OCI-LY1 (cell line): ENCODE measurements around the gene BABAM2.

Experiments
- H2AFZ ChIP-seq: fragments of 200-600 bp; sonication (generic), shearing (Covaris generic); 2 replicates; pipeline ENCODE4 v1.6.0; 2014; ENCODE audit warnings: antibody characterized with exemption, mild to moderate bottlenecking, low read length
- H3F3A ChIP-seq: fragments of 200-600 bp; sonication (generic), shearing (Covaris generic); 2 replicates; pipeline ENCODE4 v1.6.0; 2014; ENCODE audit warnings: mild to moderate bottlenecking, antibody characterized with exemption, low read length, moderate library complexity; ENCODE audit not compliant: insufficient read depth
- H3K27ac ChIP-seq: fragments of 200-600 bp; sonication (generic); 2 replicates; pipeline ENCODE4 v1.5.1; 2014; ENCODE audit warnings: low read length, mixed run types, mild to moderate bottlenecking, low read depth; ENCODE audit not compliant: poor library complexity, severe bottlenecking
- H3K27me3 ChIP-seq: fragments of 200-600 bp; sonication (generic); 2 replicates; pipeline ENCODE4 v1.6.0; 2014; ENCODE audit warnings: antibody characterized with exemption, mild to moderate bottlenecking, low read length, moderate library complexity; ENCODE audit not compliant: insufficient read depth
- H3K36me3 ChIP-seq: fragments of 200-600 bp; sonication (generic); 2 replicates; pipeline ENCODE4 v1.6.1; 2014; ENCODE audit warnings: mild to moderate bottlenecking, antibody characterized with exemption, low read length, moderate library complexity, mixed read lengths; ENCODE audit not compliant: insufficient read depth
- H3K4me1 ChIP-seq: fragments of 200-600 bp; sonication (generic); 2 replicates; pipeline ENCODE4 v1.5.1; 2014; ENCODE audit warnings: mild to moderate bottlenecking, low read length, moderate library complexity; ENCODE audit not compliant: insufficient read depth, severe bottlenecking
- H3K4me2 ChIP-seq: fragments of 200-600 bp; sonication (generic), shearing (Covaris generic); 2 replicates; pipeline ENCODE4 v1.6.1; 2014; ENCODE audit warnings: low read length
- H3K4me3 ChIP-seq: fragments of 200-600 bp; sonication (generic); 2 replicates; pipeline ENCODE4 v1.5.1; 2014; ENCODE audit warnings: low read length, low read depth, mild to moderate bottlenecking, mixed read lengths; ENCODE audit not compliant: poor library complexity, severe bottlenecking
- H3K79me2 ChIP-seq: fragments of 200-600 bp; shearing (Covaris generic); 2 replicates; pipeline ENCODE4 v1.6.1; 2016; ENCODE audit warnings: mixed run types, low read length, mixed read lengths; ENCODE audit not compliant: insufficient read depth
- H3K9ac ChIP-seq: fragments of 200-600 bp; sonication (generic), shearing (Covaris generic); 2 replicates; pipeline ENCODE4 v1.6.1; 2014; ENCODE audit warnings: mild to moderate bottlenecking, low read length, mixed read lengths
- H3K9me2 ChIP-seq: fragments of 200-600 bp; sonication (generic), shearing (Covaris generic); 2 replicates; pipeline ENCODE4 v1.6.1; 2014; ENCODE audit warnings: low read depth, mild to moderate bottlenecking, low read length, mixed read lengths
- H3K9me3 ChIP-seq: fragments of 200-600 bp; shearing (Covaris generic); 2 replicates; pipeline ENCODE4 v1.6.1; 2014; ENCODE audit warnings: low read length, mixed read lengths
- H4K20me1 ChIP-seq: fragments of 200-600 bp; sonication (generic), shearing (Covaris generic); 2 replicates; pipeline ENCODE4 v1.6.0; 2016; ENCODE audit warnings: mild to moderate bottlenecking, low read length; ENCODE audit not compliant: insufficient read depth
- CTCF ChIP-seq: fragments of 200-600 bp; sonication (generic), shearing (Covaris generic); IDR thresholded peaks from 2 replicates; pipeline ENCODE4 v1.5.1; 2017; ENCODE audit warnings: mild to moderate bottlenecking, antibody characterized with exemption, low read length, moderate library complexity, mixed read lengths
- EZH2 ChIP-seq: fragments of 200-600 bp; sonication (generic), shearing (Covaris generic); IDR thresholded peaks from 2 replicates; pipeline ENCODE4 v1.8.0; 2017; ENCODE audit warnings: borderline replicate concordance, mixed run types, mild to moderate bottlenecking, antibody characterized with exemption, low read length, moderate library complexity, mixed read lengths

Gene BABAM2

GRCh38 chr2:27912512-27912911, 22.0 kb downstream of the BABAM2 start:
- Histone ChIP-seq H2AFZ (no peak overlapping the region), H4K20me1 (no peaks in the 10 kb centered on the region), H3K4me1 (peaks cover 9% of the 10 kb centered on the region), H3K4me2 (no peak overlapping the region), H3F3A (no peaks in the 10 kb centered on the region), H3K27me3 (no peaks in the 10 kb centered on the region), H3K79me2 (no peaks in the 10 kb centered on the region; the same call in 1 of the 2 replicates), H3K9ac (no peak overlapping the region), H3K4me3 (no peak overlapping the region), H3K9me3 (no peaks in the 10 kb centered on the region), H3K36me3 (no peaks in the 10 kb centered on the region), H3K27ac (no peak overlapping the region), H3K9me2 (no peaks in the 10 kb centered on the region)
- TF ChIP-seq EZH2 (no peak), CTCF (no peak)

GRCh38 chr2:27914041-27914804, 23.7 kb downstream of the BABAM2 start:
- Histone ChIP-seq H3K36me3 (no peaks in the 10 kb centered on the region), H3K4me3 (no peak overlapping the region), H3K9ac (no peak overlapping the region), H3K9me2 (no peaks in the 10 kb centered on the region), H3F3A (no peaks in the 10 kb centered on the region), H3K27me3 (no peaks in the 10 kb centered on the region), H4K20me1 (no peaks in the 10 kb centered on the region), H3K4me2 (no peak overlapping the region), H3K79me2 (no peaks in the 10 kb centered on the region; the same call in 1 of the 2 replicates), H3K27ac (no peak overlapping the region), H3K4me1 (peaks cover 9% of the 10 kb centered on the region), H3K9me3 (no peaks in the 10 kb centered on the region), H2AFZ (no peak overlapping the region)
- TF ChIP-seq CTCF (no peak), EZH2 (no peak)

- no peaks in the 10 kb centered on the region for H3K9me3 ChIP-seq
- no peak overlapping the region for H3K4me2 ChIP-seq
- H3K36me3 ChIP-seq = no peaks in the 10 kb centered on the region
- no peaks in the 10 kb centered on the region for H3F3A ChIP-seq
- no peaks in the 10 kb centered on the region for H4K20me1 ChIP-seq
- H3K4me3 ChIP-seq = no peak overlapping the region
- H3K4me1 ChIP-seq = peaks cover 9% of the 10 kb centered on the region
- no peak overlapping the region for H3K27ac ChIP-seq
- no peaks in the 10 kb centered on the region for H3K9me2 ChIP-seq
- no peaks in the 10 kb centered on the region for H3K27me3 ChIP-seq
- no peak for TF ChIP-seq EZH2
- TF ChIP-seq CTCF = no peak
- H3K9ac ChIP-seq = no peak overlapping the region
- no peak overlapping the region for H2AFZ ChIP-seq
- H3K79me2 ChIP-seq = no peaks in the 10 kb centered on the region
Measured at GRCh38 chr2:27914805-27915175, 24.3 kb downstream of the BABAM2 start.
